GM23248 (cell line): Measurements from ENCODE around the gene TIMM44.

Experiments used
- EZH2 ChIP-seq: fragments of 200-600 bp; sonication (generic); IDR thresholded peaks from 2 replicates; pipeline ENCODE4 v1.6.1; 2018; ENCODE audit warnings: antibody characterized with exemption, mild to moderate bottlenecking; ENCODE audit not compliant: insufficient read depth, poor library complexity, severe bottlenecking
- EZH2phosphoT487 ChIP-seq: fragments of 200-600 bp; sonication (generic); IDR thresholded peaks from 2 replicates; pipeline ENCODE4 v1.6.1; 2018; ENCODE audit warnings: antibody characterized with exemption, moderate library complexity, mild to moderate bottlenecking, low read depth; ENCODE audit not compliant: insufficient read depth

- TF ChIP-seq EZH2: no peak
- TF ChIP-seq EZH2phosphoT487: no peak
Measured at GRCh38 chr19:7975037-7975436, 31.6 kb upstream of the TIMM44 start.
